NB4 (cell line): ENCODE measurements around the gene SSC5D.
"Not testable (repeated sequence)": the region's sequence is repeated elsewhere in the genome, so short reads cannot be mapped to it uniquely, and the experiment has no call there.

ENCODE experiments used
- CTCF ChIP-seq: IDR thresholded peaks from one replicate; pipeline ENCODE4 v1.5.1; 2012; ENCODE audit warnings: low read depth, low read length
- MAX ChIP-seq: IDR thresholded peaks from 2 replicates; pipeline ENCODE4 v1.6.1; 2011; ENCODE audit warnings: low read depth, low read length
- MYC ChIP-seq: IDR thresholded peaks from 2 replicates; pipeline ENCODE4 v1.6.1; 2011; ENCODE audit warnings: low read depth, low read length
- POLR2A ChIP-seq: IDR thresholded peaks from 2 replicates; pipeline ENCODE4 v1.6.1; 2011; ENCODE audit warnings: mild to moderate bottlenecking; ENCODE audit not compliant: insufficient read length; ENCODE audit errors: extremely low read depth

- not testable (repeated sequence) for TF ChIP-seq CTCF, MYC, MAX, POLR2A
These were observed 8.6 kb downstream of the SSC5D start for GRCh38 chr19:55496820-55497219.
